Suprapubic skin (tissue), 4 donors: Measurements from ENCODE around the gene TRPM7. TPM values are rescaled to one million over a fixed set of nuclear protein-coding genes. Genes with fewer than 3 reads are reported as not detected.
"Not testable (repeated sequence)": the region's sequence is repeated elsewhere in the genome, so short reads cannot be mapped to it uniquely, and the experiment has no call there.

Experiments
- DNase-seq, 2 donors: peaks; one replicate each; pipeline ENCODE4 v3.0.0-alpha.2; 2019; ENCODE audit warnings: low spot score in 2 of 2
- H3K27ac ChIP-seq: fragments of 200-600 bp; sonication (generic); one replicate; pipeline ENCODE4 v1.5.1; 2019
- H3K27me3 ChIP-seq: fragments of 200-600 bp; sonication (generic); one replicate; pipeline ENCODE4 v1.5.1; 2019
- H3K36me3 ChIP-seq: fragments of 200-600 bp; sonication (generic); one replicate; pipeline ENCODE4 v1.5.1; 2019
- H3K4me1 ChIP-seq: fragments of 200-600 bp; sonication (generic); one replicate; pipeline ENCODE4 v1.5.1; 2019
- H3K4me3 ChIP-seq: fragments of 200-600 bp; sonication (generic); one replicate; pipeline ENCODE4 v1.5.1; 2019; ENCODE audit warnings: mild to moderate bottlenecking
- H3K9me3 ChIP-seq: fragments of 200-600 bp; sonication (generic); one replicate; pipeline ENCODE4 v1.5.1; 2019
- CTCF ChIP-seq, 2 donors: fragments of 200-600 bp in 1 of 2; fragments of 450-650 bp in 1 of 2; sonication (generic) in 1 of 2; IDR thresholded peaks; one replicate each; pipeline ENCODE4 v1.5.1; 2016 to 2019; ENCODE audit warnings: antibody characterized with exemption in 2 of 2, mild to moderate bottlenecking in 1 of 2, moderate library complexity in 1 of 2
- EP300 ChIP-seq: sonication (generic); formaldehyde crosslinking; IDR thresholded peaks from one replicate; pipeline ENCODE4 v1.6.1; 2017; ENCODE audit warnings: antibody characterized with exemption
- POLR2A ChIP-seq, 2 donors: fragments of 450-650 bp; IDR thresholded peaks; one replicate each; pipeline ENCODE4 v1.6.1; 2017; ENCODE audit warnings: antibody characterized with exemption in 2 of 2, mild to moderate bottlenecking in 2 of 2, moderate library complexity in 2 of 2
- POLR2AphosphoS5 ChIP-seq, 3 donors: sonication (generic); formaldehyde crosslinking; IDR thresholded peaks; one replicate each; pipeline ENCODE4 v1.6.1; 2017; ENCODE audit warnings: antibody characterized with exemption in 3 of 3
- WGBS: methylation state at CpG from one replicate; pipeline ENCODE4 v1.1.5; 2018; 5-methylcytosine and 5-hydroxymethylcytosine counted together
- total RNA-seq, 4 donors: library from RNA; depleted of rRNA; stranded (reverse); fragments of >200 nt; gene quantifications; one replicate each; pipeline ENCODE4 v1.1.0, GENCODE V29; 2016

TRPM7 gene
- total RNA-seq, 4 donors from 2014 or later = 30.8 to 72.0 (median 35.5) TPM

- no peak overlapping the region for H3K27ac ChIP-seq
- no peaks in the 10 kb centered on the region for H3K27me3 ChIP-seq
- peaks cover 76% of the 10 kb centered on the region for H3K36me3 ChIP-seq
- no peaks in the 10 kb centered on the region for H3K4me1 ChIP-seq
- no peak for DNase-seq
- H3K4me3 ChIP-seq = no peak overlapping the region
- no peaks in the 10 kb centered on the region for H3K9me3 ChIP-seq
- TF ChIP-seq POLR2A (IDR thresholded peaks at IDR 0.05) (no peak), CTCF (IDR thresholded peaks at IDR 0.05) (no peak), EP300 (no peak), POLR2AphosphoS5 (IDR thresholded peaks at IDR 0.05) (no peak)
- 88% methylated on average over 2 of the region's 2 CpGs for WGBS
Measured at GRCh38 chr15:50577492-50577891, 109.1 kb downstream of the TRPM7 start.

- no peaks in the 10 kb centered on the region for H3K4me1 ChIP-seq
- H3K27me3 ChIP-seq = no peaks in the 10 kb centered on the region
- no peak overlapping the region for H3K4me3 ChIP-seq
- no peak overlapping the region for H3K27ac ChIP-seq
- TF ChIP-seq POLR2AphosphoS5 (IDR thresholded peaks at IDR 0.05) (no peak), POLR2A (IDR thresholded peaks at IDR 0.05) (no peak), EP300 (no peak), CTCF (IDR thresholded peaks at IDR 0.05) (no peak)
- H3K36me3 ChIP-seq = peaks cover 71% of the 10 kb centered on the region
- DNase-seq = no peak
- 84% methylated on average over 1 of the region's 1 CpG for WGBS
- H3K9me3 ChIP-seq = no peaks in the 10 kb centered on the region
Measured at GRCh38 chr15:50576166-50576565, 110.4 kb downstream of the TRPM7 start.

- H3K36me3 ChIP-seq = peaks cover 60% of the 10 kb centered on the region
- not testable (repeated sequence) for H3K9me3 ChIP-seq, H3K27ac ChIP-seq, H3K4me3 ChIP-seq, H3K4me1 ChIP-seq, DNase-seq, H3K27me3 ChIP-seq
- 91% methylated on average over 5 of the region's 5 CpGs for WGBS
Measured at GRCh38 chr15:50573842-50574241, 112.8 kb downstream of the TRPM7 start.

- no peaks in the 10 kb centered on the region for H3K4me1 ChIP-seq
- TF ChIP-seq CTCF (IDR thresholded peaks at IDR 0.05) = no peak
- H3K36me3 ChIP-seq = peaks cover 41% of the 10 kb centered on the region
- 92% methylated on average over 4 of the region's 4 CpGs for WGBS
- no peak for DNase-seq
- H3K9me3 ChIP-seq = no peaks in the 10 kb centered on the region
- H3K27ac ChIP-seq = no peak overlapping the region
- H3K27me3 ChIP-seq = no peaks in the 10 kb centered on the region
- no peak overlapping the region for H3K4me3 ChIP-seq
Measured at GRCh38 chr15:50563756-50564155, 122.8 kb downstream of the TRPM7 start.

- Histone ChIP-seq H3K9me3 (no peaks in the 10 kb centered on the region), H3K36me3 (peaks cover 40% of the 10 kb centered on the region), H3K27me3 (no peaks in the 10 kb centered on the region), H3K4me3 (no peak overlapping the region), H3K27ac (no peak overlapping the region), H3K4me1 (no peaks in the 10 kb centered on the region)
- TF ChIP-seq CTCF (IDR thresholded peaks at IDR 0.05) (no peak), EP300 (no peak), POLR2AphosphoS5 (IDR thresholded peaks at IDR 0.05) (no peak)
- 44% methylated on average over 4 of the region's 4 CpGs for WGBS
- no peak for DNase-seq
Measured at GRCh38 chr15:50562735-50563640, 123.6 kb downstream of the TRPM7 start.
